ENCODE results near the gene NCOA7.

DNA sequence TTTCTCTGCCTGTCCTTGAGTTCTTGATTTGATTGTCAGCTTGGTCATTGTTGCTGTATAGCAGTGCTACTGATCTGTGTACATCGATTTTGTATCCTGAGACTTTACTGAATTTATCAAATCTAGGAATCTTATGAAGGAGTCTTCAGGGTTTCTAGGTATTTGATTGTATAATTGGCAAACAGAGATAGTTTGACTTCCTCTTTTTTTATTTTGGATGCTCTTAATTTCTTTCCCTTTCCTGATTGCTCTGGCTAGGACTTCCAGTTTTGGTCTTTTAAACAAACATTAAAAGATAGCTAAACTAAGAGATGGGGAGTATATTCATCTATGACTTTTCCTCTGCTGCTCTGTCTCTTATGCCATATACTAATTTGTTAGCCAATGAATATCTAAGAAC lies 62.4 kb downstream of the NCOA7 start:
- TF ChIP-seq CTCF (IDR thresholded peaks at IDR 0.05; ENCODE audit: low read depth, low read length) (no peak), EZH2phosphoT487 (IDR thresholded peaks at IDR 0.05; ENCODE audit: low read depth) (no peak)

All from OCI-LY3 (cell line).